ENCODE data around the gene DCANP1.

- TF ChIP-seq, protein P1, sequence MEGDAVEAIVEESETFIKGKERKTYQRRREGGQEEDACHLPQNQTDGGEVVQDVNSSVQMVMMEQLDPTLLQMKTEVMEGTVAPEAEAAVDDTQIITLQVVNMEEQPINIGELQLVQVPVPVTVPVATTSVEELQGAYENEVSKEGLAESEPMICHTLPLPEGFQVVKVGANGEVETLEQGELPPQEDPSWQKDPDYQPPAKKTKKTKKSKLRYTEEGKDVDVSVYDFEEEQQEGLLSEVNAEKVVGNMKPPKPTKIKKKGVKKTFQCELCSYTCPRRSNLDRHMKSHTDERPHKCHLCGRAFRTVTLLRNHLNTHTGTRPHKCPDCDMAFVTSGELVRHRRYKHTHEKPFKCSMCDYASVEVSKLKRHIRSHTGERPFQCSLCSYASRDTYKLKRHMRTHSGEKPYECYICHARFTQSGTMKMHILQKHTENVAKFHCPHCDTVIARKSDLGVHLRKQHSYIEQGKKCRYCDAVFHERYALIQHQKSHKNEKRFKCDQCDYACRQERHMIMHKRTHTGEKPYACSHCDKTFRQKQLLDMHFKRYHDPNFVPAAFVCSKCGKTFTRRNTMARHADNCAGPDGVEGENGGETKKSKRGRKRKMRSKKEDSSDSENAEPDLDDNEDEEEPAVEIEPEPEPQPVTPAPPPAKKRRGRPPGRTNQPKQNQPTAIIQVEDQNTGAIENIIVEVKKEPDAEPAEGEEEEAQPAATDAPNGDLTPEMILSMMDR (IDR thresholded peaks at IDR 0.05; ENCODE audit: low read depth, low read length), result peak; percentile 82
- TF ChIP-seq POLR2A (IDR thresholded peaks at IDR 0.05; ENCODE audit: extremely low read depth, insufficient read length), result no peak
- TF ChIP-seq MYC (IDR thresholded peaks at IDR 0.05; ENCODE audit: low read depth, low read length), result no peak
Observed at GRCh38 chr5:135462304-135462703, 15.2 kb upstream of the DCANP1 start.

Data from NB4 (cell line).